IPS-11a (cell line): ENCODE measurements around the gene MED27.

Source experiments
- H3K4me3 ChIP-seq: one replicate; pipeline ENCODE4 v1.5.1; 2013; ENCODE audit warnings: low read depth, low read length, control low read depth

The MED27 gene

GRCh38 chr9:131823701-131824146 is 255.9 kb downstream of the MED27 start:
- no peak overlapping the region for H3K4me3 ChIP-seq

DNA sequence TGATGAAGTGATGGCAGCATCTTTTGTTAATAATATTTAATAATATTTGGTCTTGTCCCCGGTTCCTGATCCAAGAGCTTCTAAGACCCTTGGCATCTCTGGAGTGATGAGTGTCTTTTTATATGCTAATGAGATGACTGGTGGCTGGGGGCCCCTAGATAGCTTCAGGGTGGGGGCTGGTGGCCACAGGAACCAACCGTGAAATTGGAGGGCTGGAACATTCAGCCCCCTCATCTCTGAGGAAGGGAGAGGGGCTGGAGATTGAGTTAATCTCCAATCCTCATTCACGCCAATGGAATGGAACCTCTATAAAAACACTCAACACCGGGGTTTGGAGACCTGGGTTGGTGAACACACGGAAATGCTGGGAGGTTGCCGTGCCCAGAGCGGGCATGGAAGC is 261.6 kb downstream of the MED27 start:
- H3K4me3 ChIP-seq, result no peak overlapping the region

GRCh38 chr9:131817627-131818026 is 262.0 kb downstream of the MED27 start:
- no peak overlapping the region for H3K4me3 ChIP-seq

GRCh38 chr9:131817073-131817472 is 262.6 kb downstream of the MED27 start:
- no peak overlapping the region for H3K4me3 ChIP-seq

DNA sequence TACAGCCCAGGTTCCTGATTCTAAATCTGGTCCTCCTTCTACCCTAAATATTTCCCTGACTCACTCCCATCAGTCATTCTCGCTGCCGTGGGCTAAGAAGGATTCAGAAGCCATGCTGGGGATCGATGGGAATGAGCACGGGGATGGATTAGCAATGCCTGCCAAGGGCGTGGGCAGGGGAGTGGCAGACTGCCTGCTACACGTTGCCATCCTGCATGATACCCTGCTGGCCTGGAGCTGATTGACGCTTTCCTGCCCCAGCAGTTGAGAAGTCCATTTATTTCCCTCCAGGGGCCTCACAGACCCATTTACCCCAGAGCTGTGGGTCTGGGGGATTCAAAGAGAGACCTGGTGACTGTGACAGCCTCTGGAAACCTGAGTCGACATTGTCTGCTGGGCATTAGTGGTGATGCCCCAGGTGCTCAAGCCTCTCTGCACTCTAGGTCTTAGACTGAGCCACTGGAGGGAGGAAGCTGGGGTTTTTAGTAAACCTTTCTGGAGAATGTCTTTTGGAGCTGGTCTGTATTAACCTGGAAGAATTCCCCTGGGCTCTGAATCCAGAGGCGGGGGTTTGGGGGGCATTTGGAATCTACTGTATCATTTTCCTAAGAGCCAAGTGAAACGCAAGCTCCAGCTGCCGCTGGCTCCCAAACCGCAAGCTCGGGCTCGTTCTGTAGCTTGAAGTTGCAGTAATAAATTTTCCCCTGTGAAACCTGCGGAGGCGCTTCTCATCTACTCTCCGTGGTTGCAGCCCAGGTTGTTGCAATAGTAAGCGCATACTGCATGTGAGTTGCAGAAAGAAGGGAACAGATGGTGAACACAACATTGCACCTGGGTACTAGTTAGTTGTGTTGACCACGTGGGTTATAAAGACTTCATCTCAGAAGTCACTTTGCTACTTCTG is 263.4 kb downstream of the MED27 start:
- H3K4me3 ChIP-seq, result no peak overlapping the region

DNA sequence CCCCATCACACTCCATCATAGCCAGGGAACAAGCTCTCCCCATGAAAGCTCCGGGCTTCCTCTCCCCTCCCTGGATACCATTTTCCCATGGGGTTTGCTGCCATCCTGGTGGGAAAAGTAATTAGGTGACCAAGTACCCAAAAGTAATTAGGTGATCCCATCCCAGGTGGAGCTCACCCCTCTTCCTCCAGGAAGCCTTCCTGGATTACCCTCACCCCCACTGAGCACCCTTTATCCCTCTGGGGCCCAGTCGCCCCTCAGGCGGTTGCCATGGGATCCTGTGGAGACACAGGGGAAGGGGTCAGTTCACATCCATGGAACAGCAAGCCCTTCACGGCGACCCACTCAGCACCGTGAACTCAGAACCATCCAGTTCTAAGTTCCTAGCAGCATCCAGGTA is 265.0 kb downstream of the MED27 start:
- no peak overlapping the region for H3K4me3 ChIP-seq

- no peak overlapping the region for H3K4me3 ChIP-seq
Observed at GRCh38 chr9:131813116-131813515, 266.6 kb downstream of the MED27 start.

DNA sequence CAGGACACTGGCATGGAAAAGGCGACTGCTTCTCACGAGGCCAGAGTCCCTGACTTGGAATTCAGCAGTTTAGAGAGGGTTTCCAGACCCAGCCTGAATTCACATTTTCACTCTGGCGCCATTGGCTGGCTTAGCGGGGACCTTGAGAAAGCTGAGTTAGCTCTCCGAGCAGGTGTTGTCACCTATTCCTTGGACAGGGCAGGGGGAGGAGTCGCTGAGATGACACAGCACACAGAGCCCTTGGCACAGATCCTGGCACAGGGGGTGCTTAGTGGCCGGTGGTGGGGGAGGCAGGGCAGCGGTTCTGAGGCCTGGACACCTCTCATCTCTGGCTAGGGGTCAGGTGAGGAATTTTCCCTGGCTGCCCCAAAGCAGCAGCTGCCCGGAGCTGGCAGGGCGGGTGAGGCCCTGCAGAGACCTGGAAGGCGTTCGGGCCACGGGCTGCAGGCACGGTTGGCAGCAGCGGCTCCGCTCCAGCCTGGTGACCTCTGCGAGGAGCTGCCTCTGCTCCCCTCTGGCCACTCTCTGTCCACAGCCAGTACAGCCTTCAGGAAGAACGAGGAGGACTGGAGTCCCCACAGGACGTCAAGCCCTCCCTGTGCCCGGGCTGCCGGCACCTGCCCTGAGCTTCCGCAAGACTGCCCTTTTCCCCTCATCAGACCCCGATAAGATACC is 267.4 kb downstream of the MED27 start:
- H3K4me3 ChIP-seq, result no peak overlapping the region

DNA sequence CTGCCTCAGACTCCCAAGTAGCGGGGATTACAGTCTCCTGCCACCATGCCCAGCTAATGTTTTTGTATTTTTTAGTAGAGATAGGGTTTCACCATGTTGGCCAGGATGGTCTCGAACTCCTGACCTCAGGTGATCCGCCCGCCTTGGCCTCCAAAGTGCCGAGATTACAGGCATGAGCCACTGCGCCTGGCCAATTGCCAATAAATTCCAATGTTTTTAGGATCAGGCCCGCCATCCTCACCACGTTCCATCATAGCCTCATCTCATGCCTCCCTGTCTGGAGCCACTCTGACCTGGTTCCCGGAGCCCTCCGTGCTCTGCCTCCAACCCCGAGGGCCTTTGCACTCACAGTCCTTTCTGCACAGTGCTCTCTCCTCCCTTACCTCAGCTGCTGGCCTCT is 268.3 kb downstream of the MED27 start:
- H3K4me3 ChIP-seq, result no peak overlapping the region

DNA sequence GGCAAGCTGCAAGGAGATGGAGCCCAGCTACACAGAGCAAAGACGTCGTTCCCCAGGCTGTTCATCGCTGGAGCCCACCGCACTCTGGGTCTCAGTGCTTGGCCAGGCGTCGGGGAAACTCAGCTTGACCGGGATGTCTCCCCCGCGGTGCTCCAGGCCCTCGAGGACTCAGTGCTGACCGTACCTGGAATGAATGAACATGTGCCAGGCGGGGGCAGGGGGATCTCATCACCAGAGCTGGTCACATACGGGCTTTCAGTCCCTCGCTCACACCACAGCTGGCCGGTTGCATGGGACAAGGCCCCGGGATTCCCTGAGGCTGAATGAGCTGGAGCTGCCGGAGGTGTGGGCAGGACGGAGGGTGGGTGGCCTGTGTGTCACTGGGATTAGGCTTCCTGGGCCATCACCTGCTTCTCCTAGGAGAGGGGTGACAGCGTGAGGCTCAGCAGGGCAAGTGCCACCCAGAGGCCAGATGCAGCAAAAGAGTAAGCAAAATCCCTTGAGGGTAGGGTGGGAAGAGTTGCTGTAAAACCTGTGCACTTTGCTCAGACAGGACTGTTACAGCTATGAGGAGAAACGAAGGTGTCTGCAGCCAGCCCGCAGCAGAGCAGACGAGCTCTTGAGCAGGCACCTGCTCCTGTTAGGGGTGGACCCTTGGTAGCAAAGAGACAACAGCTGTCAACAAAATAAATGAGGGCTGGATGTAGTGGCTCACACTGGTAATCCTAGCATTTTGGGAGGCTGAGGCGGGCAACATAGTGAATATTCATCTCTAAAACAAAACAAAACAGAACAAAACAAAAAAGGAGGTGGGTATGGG is 269.1 kb downstream of the MED27 start:
- H3K4me3 ChIP-seq, result no peak overlapping the region
